Endothelial cell of umbilical vein (primary cell): ENCODE data around the gene CHCHD4. TPM values are rescaled to one million over a fixed set of nuclear protein-coding genes. Genes with fewer than 3 reads are reported as not detected.

ENCODE experiments used
- BruUV-seq: library from RNA; stranded (reverse); fragments of 400-500 nt; replicated peaks from 2 replicates; lab custom pipeline; 2021; lab: Mats Ljungman, UMichigan
- CTCF ChIA-PET: fragments of 300-600, 350-600 bp; sonication (Branson Sonifier 250); formaldehyde crosslinking; loops from one replicate; lab custom pipeline; 2021; ENCODE audit warnings: antibody characterized with exemption, inconsistent platforms; lab: Charles Lee
- POLR2A ChIA-PET: fragments of 300-600, 350-600 bp; sonication (Branson Sonifier 250); formaldehyde crosslinking; loops from one replicate; lab custom pipeline; 2021; ENCODE audit warnings: antibody characterized with exemption, inconsistent platforms; lab: Charles Lee
- DNase-seq: peaks from one replicate; pipeline ENCODE4 v3.0.0-alpha.2; 2011; ENCODE audit warnings: low read depth, low spot score
- FAIRE-seq: peaks from 2 replicates; lab custom pipeline; 2011; peaks lifted over from hg19 to GRCh38; lab: Jason Lieb, UNC
- H2AFZ ChIP-seq: 2 replicates; pipeline ENCODE4 v1.6.0; 2012; ENCODE audit warnings: low read depth, low read length, control low read depth, inconsistent platforms
- H3K27ac ChIP-seq: 2 replicates; pipeline ENCODE4 v1.5.1; 2011; ENCODE audit warnings: low read depth, mild to moderate bottlenecking, control low read depth, low read length, moderate library complexity; ENCODE audit not compliant: insufficient read depth
- H3K27me3 ChIP-seq, 2 experiments: 2 replicates each; pipeline versions ENCODE4 v1.6.0 to v1.6.1; 2011; ENCODE audit warnings: low read length in 2 of 2, mixed read lengths in 1 of 2; ENCODE audit not compliant: control insufficient read depth in 2 of 2, insufficient read depth in 2 of 2
- H3K36me3 ChIP-seq, 2 experiments: 2 replicates in 1 of 2; 3 replicates in 1 of 2; pipeline ENCODE4 v1.5.1; 2011; ENCODE audit warnings: low read length in 2 of 2, mild to moderate bottlenecking in 1 of 2, moderate library complexity in 1 of 2; ENCODE audit not compliant: control insufficient read depth in 2 of 2, insufficient read depth in 2 of 2; ENCODE audit errors: extremely low read depth in 1 of 2
- H3K4me1 ChIP-seq: 3 replicates; pipeline ENCODE4 v1.5.1; 2011; ENCODE audit warnings: mild to moderate bottlenecking, low read length; ENCODE audit not compliant: control insufficient read depth, insufficient read depth; ENCODE audit errors: extremely low read depth
- H3K4me2 ChIP-seq: 2 replicates; pipeline ENCODE4 v1.6.1; 2011; ENCODE audit warnings: low read length, control low read depth, mixed read lengths; ENCODE audit not compliant: insufficient read depth
- H3K4me3 ChIP-seq, 3 experiments: fragments of 200-600 bp in 1 of 3; sonication (generic), shearing (Covaris generic) in 1 of 3; replicated peaks in 1 of 3; 2 replicates each; pipeline ENCODE4 v1.5.1; 2011 to 2016; ENCODE audit warnings: control low read depth in 3 of 3, low read length in 3 of 3, mild to moderate bottlenecking in 2 of 3, inconsistent platforms in 1 of 3, low read depth in 1 of 3, moderate library complexity in 1 of 3; ENCODE audit not compliant: insufficient read depth in 1 of 3
- H3K79me2 ChIP-seq: 2 replicates; pipeline ENCODE4 v1.6.0; 2012; ENCODE audit warnings: low read length, inconsistent platforms; ENCODE audit not compliant: control insufficient read depth, insufficient read depth
- H3K9ac ChIP-seq: replicated peaks from 2 replicates; pipeline ENCODE3; 2011; ENCODE audit warnings: low read length, control low read depth; ENCODE audit not compliant: insufficient read depth; ENCODE audit errors: extremely low read depth
- H3K9me1 ChIP-seq: replicated peaks from 3 replicates; pipeline ENCODE4 v1.6.0; 2011; ENCODE audit warnings: mild to moderate bottlenecking, low read length; ENCODE audit not compliant: control insufficient read depth, insufficient read depth; ENCODE audit errors: extremely low read depth
- H3K9me3 ChIP-seq: replicated peaks from 2 replicates; pipeline ENCODE4 v1.5.1; 2012; ENCODE audit warnings: low read length, inconsistent platforms; ENCODE audit not compliant: control insufficient read depth, insufficient read depth
- H4K20me1 ChIP-seq: replicated peaks from 2 replicates; pipeline ENCODE3; 2011; ENCODE audit warnings: mild to moderate bottlenecking, low read length; ENCODE audit not compliant: control insufficient read depth, insufficient read depth; ENCODE audit errors: extremely low read depth
- EZH2 ChIP-seq: IDR thresholded peaks from 2 replicates; pipeline ENCODE4 v1.6.1; 2012; ENCODE audit warnings: borderline replicate concordance, low read depth, mild to moderate bottlenecking, moderate library complexity, low read length, inconsistent platforms; ENCODE audit not compliant: severe bottlenecking
- FOS ChIP-seq: IDR thresholded peaks from 2 replicates; pipeline ENCODE4 v1.6.1; 2011; ENCODE audit warnings: mild to moderate bottlenecking, low read length, moderate library complexity, borderline replicate concordance; ENCODE audit not compliant: insufficient read depth
- GATA2 ChIP-seq: IDR thresholded peaks from 2 replicates; pipeline ENCODE4 v1.7.0; 2011; ENCODE audit warnings: low read depth, mild to moderate bottlenecking, moderate library complexity, mixed read lengths, low read length; ENCODE audit not compliant: insufficient read length, insufficient read depth
- MYC ChIP-seq: IDR thresholded peaks from one replicate; pipeline ENCODE4 v1.6.1; 2011; ENCODE audit warnings: mild to moderate bottlenecking, low read depth, low read length
- POLR2AphosphoS5 ChIP-seq: IDR thresholded peaks from 2 replicates; pipeline ENCODE4 v1.6.1; 2012; ENCODE audit warnings: low read depth, mild to moderate bottlenecking, control low read depth, low read length, moderate library complexity; ENCODE audit not compliant: insufficient read depth
- dilution Hi-C: fragments of 300-500 bp; cut with MboI; formaldehyde crosslinking; loops from one replicate; pipeline ENCODE4 v1.15.0; 2019; ENCODE audit warnings: low sequenced_read_pairs; ENCODE audit not compliant: extremely low pct_ligation_motif_present
- intact Hi-C: fragments of 100-400 bp; cut with micrococcal nuclease; formaldehyde crosslinking; loops from one replicate; pipeline ENCODE4 v1.10.0; 2022
- polyA plus RNA-seq, 4 experiments: library from polyadenylated mRNA; depleted of rRNA in 3 of 4; stranded (reverse) in 3 of 4; unstranded in 1 of 4; fragments of >200 nt; gene quantifications; 2 replicates each; pipeline versions ENCODE4 v1.2.1 to v1.2.3, GENCODE V29; 2011 to 2012; ENCODE audit warnings: missing spikeins in 1 of 4
- total RNA-seq: library from RNA; stranded (reverse); gene quantifications from 2 replicates; pipeline ENCODE4 v1.2.3, GENCODE V29; 2021
- TF ChIP-seq, protein P1 (sequence below), 2 donors: IDR thresholded peaks; 1 replicate in 1 of 2; 2 replicates in 1 of 2; pipeline ENCODE4 v1.5.1; 2011; ENCODE audit warnings: low read length in 2 of 2, mild to moderate bottlenecking in 2 of 2, moderate library complexity in 2 of 2, control low read depth in 1 of 2, inconsistent platforms in 1 of 2, low read depth in 1 of 2; ENCODE audit not compliant: insufficient read depth in 1 of 2; ENCODE audit errors: extremely low read depth in 1 of 2
- TF ChIP-seq, protein P2 (sequence below): IDR thresholded peaks from 2 replicates; pipeline ENCODE4 v1.6.1; 2011; ENCODE audit not compliant: insufficient read depth, insufficient read length

The CHCHD4 gene
- total and polyA plus RNA-seq, 2 donors (not counting 3 experiments of a cell fraction or from before 2014, with no cell fraction given) = 8.5 to 13.6 TPM

DNA sequence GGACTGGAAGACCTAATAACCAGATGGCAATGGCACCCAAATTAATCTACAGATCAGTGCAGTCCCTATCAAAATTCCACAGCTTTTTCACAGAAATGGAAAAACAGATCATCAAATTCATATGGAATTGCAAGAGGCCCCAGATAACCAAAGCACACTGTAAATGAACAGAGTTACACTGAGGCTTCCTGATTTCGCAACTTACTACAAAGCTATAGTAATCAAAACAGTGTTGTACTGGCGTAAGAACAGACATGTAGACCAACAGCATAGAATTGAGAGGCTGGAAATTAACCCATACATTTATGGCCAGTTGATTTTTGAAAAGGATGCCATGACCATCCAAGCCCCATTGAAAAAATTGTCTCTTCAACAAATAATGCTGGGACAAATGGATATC lies 37.5 kb upstream of the CHCHD4 start:
- FAIRE-seq = peak; percentile 18
- no TSS peak for BruUV-seq

More for the DNA sequence above, 37.5 kb upstream of the CHCHD4 start:
- no peak overlapping the region for H2AFZ ChIP-seq
- intact Hi-C loops (no loop called here), dilution Hi-C loops (no loop called here)
- no peak overlapping the region for H3K27ac ChIP-seq
- H4K20me1 ChIP-seq = no peaks in the 10 kb centered on the region
- no peak overlapping the region for H3K4me2 ChIP-seq
- H3K9me3 ChIP-seq = peaks cover 3% of the 10 kb centered on the region
- TF ChIP-seq FOS (no peak), MYC (no peak), POLR2AphosphoS5 (no peak), GATA2 (no peak), EZH2 (no peak)
- TF ChIP-seq, protein P1, sequence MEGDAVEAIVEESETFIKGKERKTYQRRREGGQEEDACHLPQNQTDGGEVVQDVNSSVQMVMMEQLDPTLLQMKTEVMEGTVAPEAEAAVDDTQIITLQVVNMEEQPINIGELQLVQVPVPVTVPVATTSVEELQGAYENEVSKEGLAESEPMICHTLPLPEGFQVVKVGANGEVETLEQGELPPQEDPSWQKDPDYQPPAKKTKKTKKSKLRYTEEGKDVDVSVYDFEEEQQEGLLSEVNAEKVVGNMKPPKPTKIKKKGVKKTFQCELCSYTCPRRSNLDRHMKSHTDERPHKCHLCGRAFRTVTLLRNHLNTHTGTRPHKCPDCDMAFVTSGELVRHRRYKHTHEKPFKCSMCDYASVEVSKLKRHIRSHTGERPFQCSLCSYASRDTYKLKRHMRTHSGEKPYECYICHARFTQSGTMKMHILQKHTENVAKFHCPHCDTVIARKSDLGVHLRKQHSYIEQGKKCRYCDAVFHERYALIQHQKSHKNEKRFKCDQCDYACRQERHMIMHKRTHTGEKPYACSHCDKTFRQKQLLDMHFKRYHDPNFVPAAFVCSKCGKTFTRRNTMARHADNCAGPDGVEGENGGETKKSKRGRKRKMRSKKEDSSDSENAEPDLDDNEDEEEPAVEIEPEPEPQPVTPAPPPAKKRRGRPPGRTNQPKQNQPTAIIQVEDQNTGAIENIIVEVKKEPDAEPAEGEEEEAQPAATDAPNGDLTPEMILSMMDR (IDR thresholded peaks at IDR 0.05; ENCODE audit: extremely low read depth in 1 of 2, insufficient read depth in 1 of 2, low read depth in 1 of 2, low read length in 2 of 2) = no peak
- TF ChIP-seq, protein P2, sequence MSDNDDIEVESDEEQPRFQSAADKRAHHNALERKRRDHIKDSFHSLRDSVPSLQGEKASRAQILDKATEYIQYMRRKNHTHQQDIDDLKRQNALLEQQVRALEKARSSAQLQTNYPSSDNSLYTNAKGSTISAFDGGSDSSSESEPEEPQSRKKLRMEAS = no peak
- DNase-seq = no peak
- H3K79me2 ChIP-seq = no peaks in the 10 kb centered on the region
- ChIA-PET CTCF (interaction anchor here (2.8 kb wide), 1 partner anchor 9 kb away, joined by 6 read pairs; no protein-coding TSS in a partner anchor), POLR2A (no interaction called here)
- H3K4me1 ChIP-seq = no peaks in the 10 kb centered on the region
- H3K4me3 ChIP-seq = no peak overlapping the region
- peaks cover 43 to 49% of the 10 kb centered on the region in 2 experiments for H3K36me3 ChIP-seq
- H3K27me3 ChIP-seq = no peaks in the 10 kb centered on the region
- H3K9me1 ChIP-seq = no peaks in the 10 kb centered on the region
- no peak overlapping the region for H3K9ac ChIP-seq
